Erythroblast (primary cell): ENCODE results near the gene NSD1.

Source experiments
- GATA1 ChIP-seq: IDR thresholded peaks from 2 replicates; pipeline ENCODE4 v1.6.1; 2011; ENCODE audit warnings: low read depth, mild to moderate bottlenecking, control low read depth, low read length, moderate library complexity
- POLR2A ChIP-seq: IDR thresholded peaks from 2 replicates; pipeline ENCODE4 v1.6.1; 2011; ENCODE audit warnings: mild to moderate bottlenecking, low read length

- no peak for TF ChIP-seq POLR2A
- no peak for TF ChIP-seq GATA1
Observed at GRCh38 chr5:177090813-177091212, 42.8 kb upstream of the NSD1 start.
